CD14-positive monocyte (primary cell): ENCODE data around the gene PAK5. TPM values are rescaled to one million over a fixed set of nuclear protein-coding genes. Genes with fewer than 3 reads are reported as not detected.

Experiments
- DNase-seq, 3 donors: peaks; one replicate each; pipeline ENCODE4 v3.0.0-alpha.2; 2011 to 2022
- H2AFZ ChIP-seq: 2 replicates; pipeline ENCODE4 v1.6.0; 2012; ENCODE audit warnings: mild to moderate bottlenecking, low read depth, low read length, inconsistent platforms; ENCODE audit not compliant: insufficient read depth, poor library complexity, severe bottlenecking
- H3K27ac ChIP-seq, 2 donors: 1 replicate in 1 of 2; 2 replicates in 1 of 2; pipeline ENCODE4 v1.5.1; 2012 to 2013; ENCODE audit warnings: low read length in 2 of 2, control low read depth in 1 of 2, inconsistent platforms in 1 of 2, low read depth in 1 of 2, mild to moderate bottlenecking in 1 of 2
- H3K27me3 ChIP-seq, 2 donors: one replicate each; pipeline versions ENCODE4 v1.6.0 to v1.6.1; 2011 to 2013; ENCODE audit warnings: low read length in 2 of 2; ENCODE audit not compliant: control insufficient read depth in 2 of 2, insufficient read depth in 2 of 2
- H3K36me3 ChIP-seq, 2 donors: replicated peaks in 1 of 2; 1 replicate in 1 of 2; 2 replicates in 1 of 2; pipeline versions ENCODE4 v1.5.1 to v1.6.1; 2012 to 2013; ENCODE audit warnings: low read length in 2 of 2, control low read depth in 1 of 2, inconsistent platforms in 1 of 2, mild to moderate bottlenecking in 1 of 2; ENCODE audit not compliant: insufficient read depth in 2 of 2, control insufficient read depth in 1 of 2
- H3K4me1 ChIP-seq, 2 donors: 1 replicate in 1 of 2; 2 replicates in 1 of 2; pipeline versions ENCODE4 v1.5.1 to v1.6.1; 2012 to 2013; ENCODE audit warnings: low read length in 2 of 2, control low read depth in 1 of 2, inconsistent platforms in 1 of 2, mild to moderate bottlenecking in 1 of 2, moderate library complexity in 1 of 2; ENCODE audit not compliant: insufficient read depth in 2 of 2, control insufficient read depth in 1 of 2
- H3K4me2 ChIP-seq: replicated peaks from 2 replicates; pipeline ENCODE3; 2012; ENCODE audit warnings: low read length, moderate library complexity, mild to moderate bottlenecking; ENCODE audit not compliant: poor library complexity, severe bottlenecking; ENCODE audit errors: extremely low read depth
- H3K4me3 ChIP-seq, 3 experiments: fragments of 200-600 bp in 1 of 3; sonication (generic) in 1 of 3; replicated peaks in 1 of 3; 1 replicate in 2 of 3; 2 replicates in 1 of 3; pipeline ENCODE4 v1.5.1; 2011 to 2013; ENCODE audit warnings: low read length in 3 of 3, mild to moderate bottlenecking in 3 of 3, control low read depth in 2 of 3, low read depth in 2 of 3, inconsistent platforms in 1 of 3, moderate library complexity in 1 of 3
- H3K79me2 ChIP-seq: 2 replicates; pipeline ENCODE4 v1.6.0; 2012; ENCODE audit warnings: mild to moderate bottlenecking, control low read depth, inconsistent platforms, low read length, moderate library complexity; ENCODE audit not compliant: insufficient read depth
- H3K9ac ChIP-seq: 2 replicates; pipeline ENCODE4 v1.6.0; 2017; ENCODE audit warnings: low read length, mild to moderate bottlenecking; ENCODE audit not compliant: insufficient read depth, poor library complexity, severe bottlenecking
- H3K9me3 ChIP-seq, 2 donors: replicated peaks in 1 of 2; 1 replicate in 1 of 2; 2 replicates in 1 of 2; pipeline versions ENCODE4 v1.5.1 to v1.6.1; 2012 to 2013; ENCODE audit warnings: low read length in 2 of 2, control low read depth in 1 of 2; ENCODE audit not compliant: control insufficient read depth in 1 of 2, insufficient read depth in 1 of 2
- H4K20me1 ChIP-seq: 2 replicates; pipeline ENCODE4 v1.6.0; 2012; ENCODE audit warnings: mild to moderate bottlenecking, low read length, control low read depth, moderate library complexity; ENCODE audit not compliant: insufficient read depth
- H3K27ac Mint-ChIP-seq, 7 donors: one replicate each; pipeline ENCODE4 v1.8.0; 2020; ENCODE audit warnings: mild to moderate bottlenecking in 7 of 7, mixed read lengths in 7 of 7, moderate library complexity in 6 of 7, inconsistent platforms in 2 of 7
- H3K27me3 Mint-ChIP-seq, 3 donors: one replicate each; pipeline ENCODE4 v1.8.0; 2021 to 2022; ENCODE audit warnings: low read depth in 3 of 3, mild to moderate bottlenecking in 3 of 3, mixed read lengths in 3 of 3, moderate library complexity in 3 of 3, inconsistent platforms in 1 of 3
- H3K36me3 Mint-ChIP-seq, 2 donors: one replicate each; pipeline ENCODE4 v1.8.0; 2020; ENCODE audit warnings: mixed read lengths in 2 of 2, inconsistent platforms in 1 of 2, mild to moderate bottlenecking in 1 of 2
- H3K4me1 Mint-ChIP-seq: one replicate; pipeline ENCODE4 v1.8.0; 2020; ENCODE audit warnings: mild to moderate bottlenecking, mixed read lengths
- H3K4me3 Mint-ChIP-seq, 2 donors: one replicate each; pipeline ENCODE4 v1.8.0; 2020; ENCODE audit warnings: mild to moderate bottlenecking in 2 of 2, mixed read lengths in 2 of 2, moderate library complexity in 1 of 2
- H3K9me3 Mint-ChIP-seq, 7 donors: one replicate each; pipeline ENCODE4 v1.8.0; 2020 to 2022; ENCODE audit warnings: mixed read lengths in 7 of 7, mild to moderate bottlenecking in 6 of 7, moderate library complexity in 6 of 7, inconsistent platforms in 2 of 7
- whole genome bisulfite sequencing: methylation state at CpG from one replicate; pipeline ENCODE4 v1.1.5; 2013; ENCODE audit warnings: missing lambda C conversion rate; ENCODE audit not compliant: insufficient coverage; 5-methylcytosine and 5-hydroxymethylcytosine counted together
- intact Hi-C, 2 donors: fragments of 100-400 bp; cut with micrococcal nuclease; formaldehyde crosslinking; loops; one replicate each; pipeline versions ENCODE4 v1.15.0 to v1.15.1; 2023
- polyA plus RNA-seq, 3 donors: library from polyadenylated mRNA; depleted of rRNA in 1 of 3; unstranded in 2 of 3; stranded (reverse) in 1 of 3; fragments of 300-500 nt in 2 of 3; fragments of >200 nt in 1 of 3; fragmentation: Illumina TruSeq in 2 of 3; gene quantifications; 1 replicate in 2 of 3; 2 replicates in 1 of 3; pipeline ENCODE4 v1.2.3, GENCODE V29; 2012 to 2021
- TF ChIP-seq, protein P1 (sequence below): fragments of 200-600 bp; IDR thresholded peaks from one replicate; pipeline ENCODE4 v1.8.0; 2022; ENCODE audit warnings: antibody characterized with exemption, mild to moderate bottlenecking

PAK5 gene
- polyA plus RNA-seq, 3 donors = not detected

GRCh38 chr20:9808166-9808565 is 30.7 kb downstream of the PAK5 start:
- no peaks in the 10 kb centered on the region for H3K36me3 ChIP-seq
- Mint-ChIP-seq H3K9me3 (peaks cover 0 to 3% (median 0%) of the 10 kb centered on the region in 7 donors), H3K27me3 (peaks cover 0 to 1% (median 0%) of the 10 kb centered on the region in 3 donors), H3K36me3 (no peaks in the 10 kb centered on the region), H3K4me3 (no peak overlapping the region), H3K27ac (no peak overlapping the region), H3K4me1 (no peaks in the 10 kb centered on the region)
- H3K79me2 ChIP-seq = no peaks in the 10 kb centered on the region
- intact Hi-C loops = no loop called here
- no peak overlapping the region for H3K9ac ChIP-seq
- H3K27ac ChIP-seq = no peak overlapping the region
- DNase-seq = no peak
- H3K27me3 ChIP-seq = no peaks in the 10 kb centered on the region
- no CpG with 5 or more reads among the region's 1 CpG for WGBS
- no peak overlapping the region for H3K4me3 ChIP-seq
- H4K20me1 ChIP-seq = no peaks in the 10 kb centered on the region
- H3K9me3 ChIP-seq = no peaks in the 10 kb centered on the region
- H2AFZ ChIP-seq = no peak overlapping the region
- no peak overlapping the region for H3K4me2 ChIP-seq
- no peaks in the 10 kb centered on the region for H3K4me1 ChIP-seq
- TF ChIP-seq, protein P1, sequence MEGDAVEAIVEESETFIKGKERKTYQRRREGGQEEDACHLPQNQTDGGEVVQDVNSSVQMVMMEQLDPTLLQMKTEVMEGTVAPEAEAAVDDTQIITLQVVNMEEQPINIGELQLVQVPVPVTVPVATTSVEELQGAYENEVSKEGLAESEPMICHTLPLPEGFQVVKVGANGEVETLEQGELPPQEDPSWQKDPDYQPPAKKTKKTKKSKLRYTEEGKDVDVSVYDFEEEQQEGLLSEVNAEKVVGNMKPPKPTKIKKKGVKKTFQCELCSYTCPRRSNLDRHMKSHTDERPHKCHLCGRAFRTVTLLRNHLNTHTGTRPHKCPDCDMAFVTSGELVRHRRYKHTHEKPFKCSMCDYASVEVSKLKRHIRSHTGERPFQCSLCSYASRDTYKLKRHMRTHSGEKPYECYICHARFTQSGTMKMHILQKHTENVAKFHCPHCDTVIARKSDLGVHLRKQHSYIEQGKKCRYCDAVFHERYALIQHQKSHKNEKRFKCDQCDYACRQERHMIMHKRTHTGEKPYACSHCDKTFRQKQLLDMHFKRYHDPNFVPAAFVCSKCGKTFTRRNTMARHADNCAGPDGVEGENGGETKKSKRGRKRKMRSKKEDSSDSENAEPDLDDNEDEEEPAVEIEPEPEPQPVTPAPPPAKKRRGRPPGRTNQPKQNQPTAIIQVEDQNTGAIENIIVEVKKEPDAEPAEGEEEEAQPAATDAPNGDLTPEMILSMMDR = no peak

DNA sequence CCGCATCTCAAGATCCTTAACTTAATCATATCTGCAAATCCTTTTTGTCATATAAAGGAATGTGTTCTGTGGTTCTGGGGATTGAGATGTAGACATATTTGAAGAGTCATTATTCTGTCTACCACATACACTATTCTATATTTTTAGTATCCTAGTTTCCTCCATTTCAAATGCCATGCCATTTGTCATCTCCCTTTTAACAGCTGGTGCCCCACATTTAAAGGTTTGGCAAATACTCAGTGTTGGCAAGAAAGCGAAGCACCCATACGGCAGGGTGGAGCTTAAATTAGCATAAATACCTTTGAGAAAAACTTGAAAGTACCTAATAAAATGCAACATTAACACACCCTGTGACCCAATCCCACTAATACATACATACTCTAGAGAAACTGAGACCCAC is 31.7 kb downstream of the PAK5 start:
- Histone ChIP-seq H3K27me3 (no peaks in the 10 kb centered on the region), H3K4me1 (no peaks in the 10 kb centered on the region), H3K4me3 (no peak overlapping the region), H3K79me2 (no peaks in the 10 kb centered on the region), H3K36me3 (no peaks in the 10 kb centered on the region), H4K20me1 (no peaks in the 10 kb centered on the region), H3K9ac (no peak overlapping the region), H2AFZ (no peak overlapping the region), H3K9me3 (no peaks in the 10 kb centered on the region), H3K4me2 (no peak overlapping the region), H3K27ac (no peak overlapping the region)
- TF ChIP-seq, protein P1 = no peak
- H3K4me1 Mint-ChIP-seq = no peaks in the 10 kb centered on the region
- H3K4me3 Mint-ChIP-seq = no peak overlapping the region
- no CpG with 5 or more reads among the region's 3 CpGs for WGBS
- intact Hi-C loops = no loop called here
- DNase-seq = no peak
- no peak overlapping the region for H3K27ac Mint-ChIP-seq
- no peaks in the 10 kb centered on the region for H3K36me3 Mint-ChIP-seq
- H3K9me3 Mint-ChIP-seq = peaks cover 0 to 3% (median 0%) of the 10 kb centered on the region in 7 donors
- H3K27me3 Mint-ChIP-seq = peaks cover 0 to 1% (median 0%) of the 10 kb centered on the region in 3 donors
